Neural progenitor cell (in vitro differentiated cells): ENCODE results near the gene LCT. TPM values are rescaled to one million over a fixed set of nuclear protein-coding genes. Genes with fewer than 3 reads are reported as not detected.

Source experiments
- DNase-seq: peaks from one replicate; pipeline ENCODE4 v3.0.0-alpha.2; 2016; ENCODE audit warnings: low spot score
- H2AFZ ChIP-seq: fragments of 200-600 bp; sonication (generic); replicated peaks from 2 replicates; pipeline ENCODE4 v1.6.1; 2016; ENCODE audit warnings: antibody characterized with exemption
- H3F3A ChIP-seq: fragments of 200-600 bp; sonication (generic); 2 replicates; pipeline ENCODE4 v1.6.1; 2016; ENCODE audit warnings: antibody characterized with exemption, low read depth
- H3K27ac ChIP-seq: fragments of 200-600 bp; sonication (generic); 2 replicates; pipeline ENCODE4 v1.5.1; 2016; ENCODE audit warnings: mild to moderate bottlenecking
- H3K27me3 ChIP-seq: fragments of 200-600 bp; sonication (generic); 2 replicates; pipeline ENCODE4 v1.6.1; 2016; ENCODE audit warnings: mild to moderate bottlenecking, moderate library complexity
- H3K36me3 ChIP-seq: fragments of 200-600 bp; sonication (generic); 2 replicates; pipeline ENCODE4 v1.5.1; 2016
- H3K4me1 ChIP-seq: fragments of 200-600 bp; sonication (generic); 2 replicates; pipeline ENCODE4 v1.6.1; 2016; ENCODE audit warnings: mixed run types
- H3K4me2 ChIP-seq: fragments of 200-600 bp; sonication (generic); 2 replicates; pipeline ENCODE4 v1.6.1; 2016
- H3K4me3 ChIP-seq: fragments of 200-600 bp; sonication (generic); 2 replicates; pipeline ENCODE4 v1.5.1; 2016
- H3K79me2 ChIP-seq: fragments of 200-600 bp; sonication (generic); 2 replicates; pipeline ENCODE4 v1.6.1; 2016; ENCODE audit warnings: low read depth
- H3K9ac ChIP-seq: fragments of 200-600 bp; sonication (generic); 2 replicates; pipeline ENCODE4 v1.6.1; 2016
- H3K9me3 ChIP-seq: fragments of 200-600 bp; sonication (generic); 2 replicates; pipeline ENCODE4 v1.5.1; 2016; ENCODE audit warnings: low read depth
- H4K20me1 ChIP-seq: fragments of 200-600 bp; sonication (generic); 2 replicates; pipeline ENCODE4 v1.6.1; 2016; ENCODE audit warnings: low read depth
- H3K27ac Mint-ChIP-seq: 3 replicates; pipeline ENCODE4 v1.8.0; 2021; ENCODE audit warnings: mixed read lengths
- H3K27me3 Mint-ChIP-seq: 2 replicates; pipeline ENCODE4 v1.8.0; 2022; ENCODE audit warnings: low read depth, mild to moderate bottlenecking, inconsistent platforms, moderate library complexity, mixed read lengths; ENCODE audit not compliant: insufficient read depth
- H3K36me3 Mint-ChIP-seq: 3 replicates; pipeline ENCODE4 v1.8.0; 2021; ENCODE audit warnings: mixed read lengths
- H3K4me1 Mint-ChIP-seq: 3 replicates; pipeline ENCODE4 v1.8.0; 2021; ENCODE audit warnings: mixed read lengths
- H3K4me3 Mint-ChIP-seq: 3 replicates; pipeline ENCODE4 v1.8.0; 2021; ENCODE audit warnings: mild to moderate bottlenecking, moderate library complexity, mixed read lengths
- H3K9me3 Mint-ChIP-seq: 3 replicates; pipeline ENCODE4 v1.8.0; 2020; ENCODE audit warnings: mixed read lengths
- CTCF ChIP-seq: fragments of 200-600 bp; sonication (generic); IDR thresholded peaks from 2 replicates; pipeline ENCODE4 v1.5.1; 2017; ENCODE audit warnings: antibody characterized with exemption, mild to moderate bottlenecking
- EZH2 ChIP-seq: fragments of 200-600 bp; sonication (generic); IDR thresholded peaks from 2 replicates; pipeline ENCODE4 v1.6.1; 2017; ENCODE audit warnings: antibody characterized with exemption, mild to moderate bottlenecking, moderate library complexity
- EZH2phosphoT487 ChIP-seq: fragments of 200-600 bp; sonication (generic); IDR thresholded peaks from 2 replicates; pipeline ENCODE4 v1.6.1; 2017; ENCODE audit warnings: antibody characterized with exemption
- total RNA-seq: library from RNA; depleted of rRNA; stranded (reverse); fragments of >200 nt; gene quantifications from 2 replicates; pipeline ENCODE4 v1.2.3, GENCODE V29; 2015; ENCODE audit warnings: low replicate concordance

LCT gene
- total RNA-seq, 1 donor from 2014 or later = not detected

- H3K27me3 Mint-ChIP-seq = no peaks in the 10 kb centered on the region
- H3K4me1 Mint-ChIP-seq = no peaks in the 10 kb centered on the region
- no peaks in the 10 kb centered on the region for H3K9me3 Mint-ChIP-seq
- no peak overlapping the region for H3K4me3 Mint-ChIP-seq
- H3K79me2 ChIP-seq = no peaks in the 10 kb centered on the region
- no peak overlapping the region for H3K9ac ChIP-seq
- no peak overlapping the region for H2AFZ ChIP-seq
- no peak overlapping the region for H3K4me3 ChIP-seq
- peaks cover 26% of the 10 kb centered on the region for H3K36me3 ChIP-seq
- DNase-seq = no peak
- no peaks in the 10 kb centered on the region for H3K4me1 ChIP-seq
- H3K27ac ChIP-seq = no peak overlapping the region
- no peaks in the 10 kb centered on the region for H3K9me3 ChIP-seq
- peaks cover 7% of the 10 kb centered on the region for H3F3A ChIP-seq
- H3K27me3 ChIP-seq = no peaks in the 10 kb centered on the region
- H3K27ac Mint-ChIP-seq = no peak overlapping the region
- H3K36me3 Mint-ChIP-seq = peaks cover 51% of the 10 kb centered on the region
- H3K4me2 ChIP-seq = no peak overlapping the region
- TF ChIP-seq EZH2phosphoT487 = no peak
- no peak for TF ChIP-seq EZH2
- no peak for TF ChIP-seq CTCF
- H4K20me1 ChIP-seq = no peaks in the 10 kb centered on the region
Measured at GRCh38 chr2:135845997-135846396, 9.0 kb upstream of the LCT start.

GRCh38 chr2:135845257-135845656, 8.3 kb upstream of the LCT start:
- no peaks in the 10 kb centered on the region for H3K9me3 Mint-ChIP-seq
- H3K36me3 ChIP-seq = peaks cover 30% of the 10 kb centered on the region
- no peak overlapping the region for H3K9ac ChIP-seq
- no peak overlapping the region for H3K4me2 ChIP-seq
- H3K27me3 ChIP-seq = no peaks in the 10 kb centered on the region
- H4K20me1 ChIP-seq = no peaks in the 10 kb centered on the region
- no peaks in the 10 kb centered on the region for H3K4me1 Mint-ChIP-seq
- H3K9me3 ChIP-seq = no peaks in the 10 kb centered on the region
- H3K4me1 ChIP-seq = no peaks in the 10 kb centered on the region
- no peaks in the 10 kb centered on the region for H3K27me3 Mint-ChIP-seq
- no peak for DNase-seq
- H3K4me3 ChIP-seq = no peak overlapping the region
- no peaks in the 10 kb centered on the region for H3K79me2 ChIP-seq
- peaks cover 14% of the 10 kb centered on the region for H3F3A ChIP-seq
- no peak overlapping the region for H3K27ac Mint-ChIP-seq
- H3K36me3 Mint-ChIP-seq = peaks cover 45% of the 10 kb centered on the region
- H3K27ac ChIP-seq = no peak overlapping the region
- no peak overlapping the region for H2AFZ ChIP-seq
- peak; percentile 18 for TF ChIP-seq CTCF
- no peak for TF ChIP-seq EZH2phosphoT487
- TF ChIP-seq EZH2 = no peak
- H3K4me3 Mint-ChIP-seq = no peak overlapping the region

GRCh38 chr2:135844301-135844895, 7.4 kb upstream of the LCT start:
- H3K9me3 Mint-ChIP-seq = no peaks in the 10 kb centered on the region
- H4K20me1 ChIP-seq = no peaks in the 10 kb centered on the region
- DNase-seq = no peak
- TF ChIP-seq EZH2 = no peak
- TF ChIP-seq EZH2phosphoT487 = no peak
- no peak for TF ChIP-seq CTCF
- peaks cover 43% of the 10 kb centered on the region for H3K36me3 Mint-ChIP-seq
- no peaks in the 10 kb centered on the region for H3K27me3 ChIP-seq
- no peak overlapping the region for H2AFZ ChIP-seq
- H3K9ac ChIP-seq = no peak overlapping the region
- H3K4me3 ChIP-seq = no peak overlapping the region
- no peaks in the 10 kb centered on the region for H3K9me3 ChIP-seq
- peaks cover 21% of the 10 kb centered on the region for H3F3A ChIP-seq
- H3K27me3 Mint-ChIP-seq = no peaks in the 10 kb centered on the region
- H3K4me2 ChIP-seq = no peak overlapping the region
- no peaks in the 10 kb centered on the region for H3K79me2 ChIP-seq
- no peaks in the 10 kb centered on the region for H3K4me1 Mint-ChIP-seq
- no peaks in the 10 kb centered on the region for H3K4me1 ChIP-seq
- H3K27ac Mint-ChIP-seq = no peak overlapping the region
- H3K27ac ChIP-seq = no peak overlapping the region
- peaks cover 23% of the 10 kb centered on the region for H3K36me3 ChIP-seq
- H3K4me3 Mint-ChIP-seq = no peak overlapping the region
